GM21576 (cell line): ENCODE measurements around the gene KLHDC8B.
"Not testable (repeated sequence)": the region's sequence is repeated elsewhere in the genome, so short reads cannot be mapped to it uniquely, and the experiment has no call there.

Experiments
- ATAC-seq: cut with Tn5 transposase; IDR thresholded peaks from one replicate; pipeline ENCODE4 v1.9.1; 2021; ENCODE audit warnings: mild to moderate bottlenecking, moderate library complexity; ENCODE audit not compliant: unreplicated experiment

The KLHDC8B gene

GRCh38 chr3:49181351-49181750, 10.0 kb downstream of the KLHDC8B start:
- ATAC-seq, result no peak

GRCh38 chr3:49182682-49183081, 11.3 kb downstream of the KLHDC8B start:
- ATAC-seq, result no peak

- no peak for ATAC-seq
Measured at GRCh38 chr3:49183873-49184272, 12.5 kb downstream of the KLHDC8B start.

GRCh38 chr3:49191741-49192140, 20.3 kb downstream of the KLHDC8B start:
- ATAC-seq, result no peak

- no peak for ATAC-seq
Measured at GRCh38 chr3:49198161-49198560, 26.8 kb downstream of the KLHDC8B start.

- ATAC-seq, result no peak
Measured at GRCh38 chr3:49198611-49199230, 27.3 kb downstream of the KLHDC8B start.

- ATAC-seq, result no peak
Measured at GRCh38 chr3:49199239-49199899, 28.0 kb downstream of the KLHDC8B start.

GRCh38 chr3:49199900-49200281, 28.5 kb downstream of the KLHDC8B start:
- ATAC-seq, result no peak

- no peak for ATAC-seq
Measured at GRCh38 chr3:49213541-49213943, 42.1 kb downstream of the KLHDC8B start.

GRCh38 chr3:49213998-49214397, 42.6 kb downstream of the KLHDC8B start:
- no peak for ATAC-seq

GRCh38 chr3:49216687-49217086, 45.3 kb downstream of the KLHDC8B start:
- ATAC-seq, result not testable (repeated sequence)

- ATAC-seq, result not testable (repeated sequence)
Measured at GRCh38 chr3:49217108-49217507, 45.7 kb downstream of the KLHDC8B start.

- ATAC-seq, result no peak
Measured at GRCh38 chr3:49217688-49218470, 46.5 kb downstream of the KLHDC8B start.

- ATAC-seq, result not testable (repeated sequence)
Measured at GRCh38 chr3:49218471-49218989, 47.1 kb downstream of the KLHDC8B start.

GRCh38 chr3:49219132-49219531, 47.7 kb downstream of the KLHDC8B start:
- no peak for ATAC-seq

- not testable (repeated sequence) for ATAC-seq
Measured at GRCh38 chr3:49220985-49221563, 49.7 kb downstream of the KLHDC8B start.

GRCh38 chr3:49222002-49222401, 50.6 kb downstream of the KLHDC8B start:
- no peak for ATAC-seq
